ENCODE measurements around the gene COCH. TPM values are rescaled to one million over a fixed set of nuclear protein-coding genes. Genes with fewer than 3 reads are reported as not detected.

The COCH gene
- total and polyA plus RNA-seq, 2 experiments from 2014 or later = 12.9 to 20.6 TPM

DNA sequence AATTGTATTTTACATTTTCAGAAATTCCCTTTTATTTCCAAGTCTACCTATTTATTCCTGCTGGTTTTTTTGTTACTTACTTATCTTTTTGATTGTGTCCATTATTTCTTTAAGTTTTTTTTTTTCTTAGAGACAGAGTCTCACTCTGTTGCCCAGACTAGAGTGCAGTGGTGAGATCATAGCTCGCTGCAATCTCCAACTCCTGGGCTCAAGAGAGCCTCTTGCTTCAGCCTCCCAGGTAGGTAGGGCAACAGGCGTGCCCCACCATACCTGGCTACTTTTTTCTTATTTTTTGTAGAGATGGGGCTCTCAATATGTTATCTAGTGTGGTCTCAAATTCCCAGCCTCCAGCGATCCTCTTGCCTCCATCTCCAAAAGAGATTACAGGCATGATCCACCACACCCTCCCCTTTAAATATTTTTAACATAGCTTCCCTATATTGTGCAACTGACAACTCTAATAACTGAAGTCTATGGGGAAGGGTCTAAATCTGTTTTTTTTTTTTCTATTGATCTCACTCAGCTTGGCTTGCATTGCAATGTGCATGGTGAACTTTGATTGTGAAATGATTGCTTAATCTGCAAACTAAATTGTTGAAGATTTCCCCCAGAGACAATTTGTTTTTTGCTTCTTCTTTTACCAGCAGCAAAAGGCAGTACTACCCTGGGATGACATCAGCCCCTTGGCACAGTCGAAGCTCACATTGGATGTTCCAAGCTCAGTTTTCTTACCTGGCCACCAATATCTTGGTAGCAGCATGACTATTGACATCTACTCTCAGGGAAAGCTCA is 25.7 kb upstream of the COCH start (continued):
- TF ChIP-seq, protein P1, sequence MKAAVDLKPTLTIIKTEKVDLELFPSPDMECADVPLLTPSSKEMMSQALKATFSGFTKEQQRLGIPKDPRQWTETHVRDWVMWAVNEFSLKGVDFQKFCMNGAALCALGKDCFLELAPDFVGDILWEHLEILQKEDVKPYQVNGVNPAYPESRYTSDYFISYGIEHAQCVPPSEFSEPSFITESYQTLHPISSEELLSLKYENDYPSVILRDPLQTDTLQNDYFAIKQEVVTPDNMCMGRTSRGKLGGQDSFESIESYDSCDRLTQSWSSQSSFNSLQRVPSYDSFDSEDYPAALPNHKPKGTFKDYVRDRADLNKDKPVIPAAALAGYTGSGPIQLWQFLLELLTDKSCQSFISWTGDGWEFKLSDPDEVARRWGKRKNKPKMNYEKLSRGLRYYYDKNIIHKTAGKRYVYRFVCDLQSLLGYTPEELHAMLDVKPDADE (IDR thresholded peaks at IDR 0.05) = no peak
- TF ChIP-seq EZH2phosphoT487 (IDR thresholded peaks at IDR 0.05; ENCODE audit: unreplicated experiment) (no peak), ZNF331 (CRISPR knock-in tag; IDR thresholded peaks at IDR 0.05; ENCODE audit: low read depth) (no peak), NANOG (IDR thresholded peaks at IDR 0.05; ENCODE audit: borderline replicate concordance) (no peak), POLR2AphosphoS5 (IDR thresholded peaks at IDR 0.05; ENCODE audit: low read depth) (no peak)

DNA sequence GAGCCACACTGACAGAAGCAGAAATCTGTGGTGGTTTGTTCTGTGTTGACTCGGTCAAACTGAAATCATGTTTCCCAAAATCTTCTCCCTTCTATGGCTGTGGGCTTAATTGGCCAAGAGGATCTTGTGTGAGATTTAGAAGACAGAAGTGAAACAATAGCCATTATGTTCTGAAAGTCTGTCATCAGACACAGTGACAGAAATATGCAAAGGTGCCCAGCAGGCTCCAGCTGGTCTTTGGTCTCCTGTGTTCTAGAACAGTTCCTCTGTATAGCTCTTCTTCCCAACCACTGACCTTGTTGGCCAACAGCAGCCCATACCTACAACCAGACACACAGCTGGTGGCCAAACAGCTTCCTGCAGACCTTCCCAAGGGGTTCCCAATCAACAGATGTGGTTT is 25.0 kb upstream of the COCH start:
- Mint-ChIP-seq H3K36me3 (ENCODE audit: low read depth) (no peaks in the 10 kb centered on the region), H3K9me3 (no peaks in the 10 kb centered on the region), H3K4me1 (no peaks in the 10 kb centered on the region), H3K4me3 (no peak overlapping the region), H3K27ac (no peak overlapping the region), H3K27me3 (ENCODE audit: insufficient read depth, low read depth, poor library complexity) (peaks cover 3% of the 10 kb centered on the region)
- no peaks in the 10 kb centered on the region for H3K27me3 ChIP-seq (ENCODE audit: insufficient read depth)
- H4K20me1 ChIP-seq (replicated peaks; ENCODE audit: insufficient read depth) = no peaks in the 10 kb centered on the region
- H3K79me2 ChIP-seq (replicated peaks; ENCODE audit: insufficient read depth) = no peaks in the 10 kb centered on the region
- DNase-seq (ENCODE audit: low spot score) = no peak
- no peak overlapping the region for H2AFZ ChIP-seq
- H3K27ac ChIP-seq (ENCODE audit: low read depth) = no peak overlapping the region
- H3K4me3 ChIP-seq = no peak overlapping the region
- H3K4me1 ChIP-seq (ENCODE audit: insufficient read depth) = no peaks in the 10 kb centered on the region
- no peak overlapping the region for H3K4me2 ChIP-seq
- no peaks in the 10 kb centered on the region for H3F3A ChIP-seq (replicated peaks; ENCODE audit: low read depth)
- no peaks in the 10 kb centered on the region for H3K36me3 ChIP-seq (ENCODE audit: insufficient read depth)
- no peak for ATAC-seq
- peaks cover 7% of the 10 kb centered on the region; the same call in 1 of the 2 replicates for H3K9me2 ChIP-seq (ENCODE audit: insufficient read depth)
- no peak for TF ChIP-seq EZH2phosphoT487 (IDR thresholded peaks at IDR 0.05; ENCODE audit: unreplicated experiment)
- no peak for TF ChIP-seq STAT1 (IDR thresholded peaks at IDR 0.05; ENCODE audit: unreplicated experiment)
- TF ChIP-seq ZNF331 (CRISPR knock-in tag; IDR thresholded peaks at IDR 0.05; ENCODE audit: low read depth) = no peak
- no peak for TF ChIP-seq CREB1 (CRISPR knock-in tag; IDR thresholded peaks at IDR 0.05; ENCODE audit: low read depth)
- TF ChIP-seq, protein P1 (IDR thresholded peaks at IDR 0.05) = no peak
- TF ChIP-seq POLR2AphosphoS5 (IDR thresholded peaks at IDR 0.05; ENCODE audit: low read depth) = no peak
- TF ChIP-seq EZH2 (IDR thresholded peaks at IDR 0.05; ENCODE audit: low read depth, unreplicated experiment) = no peak
- TF ChIP-seq, protein P2, sequence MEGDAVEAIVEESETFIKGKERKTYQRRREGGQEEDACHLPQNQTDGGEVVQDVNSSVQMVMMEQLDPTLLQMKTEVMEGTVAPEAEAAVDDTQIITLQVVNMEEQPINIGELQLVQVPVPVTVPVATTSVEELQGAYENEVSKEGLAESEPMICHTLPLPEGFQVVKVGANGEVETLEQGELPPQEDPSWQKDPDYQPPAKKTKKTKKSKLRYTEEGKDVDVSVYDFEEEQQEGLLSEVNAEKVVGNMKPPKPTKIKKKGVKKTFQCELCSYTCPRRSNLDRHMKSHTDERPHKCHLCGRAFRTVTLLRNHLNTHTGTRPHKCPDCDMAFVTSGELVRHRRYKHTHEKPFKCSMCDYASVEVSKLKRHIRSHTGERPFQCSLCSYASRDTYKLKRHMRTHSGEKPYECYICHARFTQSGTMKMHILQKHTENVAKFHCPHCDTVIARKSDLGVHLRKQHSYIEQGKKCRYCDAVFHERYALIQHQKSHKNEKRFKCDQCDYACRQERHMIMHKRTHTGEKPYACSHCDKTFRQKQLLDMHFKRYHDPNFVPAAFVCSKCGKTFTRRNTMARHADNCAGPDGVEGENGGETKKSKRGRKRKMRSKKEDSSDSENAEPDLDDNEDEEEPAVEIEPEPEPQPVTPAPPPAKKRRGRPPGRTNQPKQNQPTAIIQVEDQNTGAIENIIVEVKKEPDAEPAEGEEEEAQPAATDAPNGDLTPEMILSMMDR (conservative IDR thresholded peaks at IDR 0.05; ENCODE audit: low read depth in 2 of 2) = no peak
- TF ChIP-seq, protein P3, sequence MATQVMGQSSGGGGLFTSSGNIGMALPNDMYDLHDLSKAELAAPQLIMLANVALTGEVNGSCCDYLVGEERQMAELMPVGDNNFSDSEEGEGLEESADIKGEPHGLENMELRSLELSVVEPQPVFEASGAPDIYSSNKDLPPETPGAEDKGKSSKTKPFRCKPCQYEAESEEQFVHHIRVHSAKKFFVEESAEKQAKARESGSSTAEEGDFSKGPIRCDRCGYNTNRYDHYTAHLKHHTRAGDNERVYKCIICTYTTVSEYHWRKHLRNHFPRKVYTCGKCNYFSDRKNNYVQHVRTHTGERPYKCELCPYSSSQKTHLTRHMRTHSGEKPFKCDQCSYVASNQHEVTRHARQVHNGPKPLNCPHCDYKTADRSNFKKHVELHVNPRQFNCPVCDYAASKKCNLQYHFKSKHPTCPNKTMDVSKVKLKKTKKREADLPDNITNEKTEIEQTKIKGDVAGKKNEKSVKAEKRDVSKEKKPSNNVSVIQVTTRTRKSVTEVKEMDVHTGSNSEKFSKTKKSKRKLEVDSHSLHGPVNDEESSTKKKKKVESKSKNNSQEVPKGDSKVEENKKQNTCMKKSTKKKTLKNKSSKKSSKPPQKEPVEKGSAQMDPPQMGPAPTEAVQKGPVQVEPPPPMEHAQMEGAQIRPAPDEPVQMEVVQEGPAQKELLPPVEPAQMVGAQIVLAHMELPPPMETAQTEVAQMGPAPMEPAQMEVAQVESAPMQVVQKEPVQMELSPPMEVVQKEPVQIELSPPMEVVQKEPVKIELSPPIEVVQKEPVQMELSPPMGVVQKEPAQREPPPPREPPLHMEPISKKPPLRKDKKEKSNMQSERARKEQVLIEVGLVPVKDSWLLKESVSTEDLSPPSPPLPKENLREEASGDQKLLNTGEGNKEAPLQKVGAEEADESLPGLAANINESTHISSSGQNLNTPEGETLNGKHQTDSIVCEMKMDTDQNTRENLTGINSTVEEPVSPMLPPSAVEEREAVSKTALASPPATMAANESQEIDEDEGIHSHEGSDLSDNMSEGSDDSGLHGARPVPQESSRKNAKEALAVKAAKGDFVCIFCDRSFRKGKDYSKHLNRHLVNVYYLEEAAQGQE (IDR thresholded peaks at IDR 0.05; ENCODE audit: unreplicated experiment) = no peak
- no peak for TF ChIP-seq NANOG (IDR thresholded peaks at IDR 0.05; ENCODE audit: borderline replicate concordance)
- no peak for TF ChIP-seq ZNF114 (CRISPR knock-in tag; IDR thresholded peaks at IDR 0.05)
- TF ChIP-seq JUNB (IDR thresholded peaks at IDR 0.05; ENCODE audit: unreplicated experiment) = no peak

All from GM23338 (cell line).